A673 (cell line): ENCODE data around the gene SH2B3. TPM values are rescaled to one million over a fixed set of nuclear protein-coding genes. Genes with fewer than 3 reads are reported as not detected.

ENCODE experiments used
- BruUV-seq: library from RNA; stranded (reverse); fragments of 400-500 nt; replicated peaks from 2 replicates; lab custom pipeline; 2021; lab: Mats Ljungman, UMichigan
- CTCF ChIA-PET: fragments of 300-600 bp; sonication (Branson Sonifier 250); formaldehyde crosslinking; loops from one replicate; lab custom pipeline; 2022; ENCODE audit warnings: antibody characterized with exemption; lab: Charles Lee
- POLR2A ChIA-PET: fragments of 300-600 bp; sonication (Branson Sonifier 250); formaldehyde crosslinking; loops from one replicate; lab custom pipeline; 2022; ENCODE audit warnings: antibody characterized with exemption; ENCODE audit not compliant: low non-redundant PET; lab: Charles Lee
- DNase-seq: peaks from one replicate; pipeline ENCODE4 v3.0.0-alpha.2; 2015; ENCODE audit warnings: low spot score
- H3K27ac ChIP-seq: fragments of 200-600 bp; sonication (generic); 2 replicates; pipeline ENCODE4 v1.5.1; 2016; ENCODE audit warnings: mixed run types, low read depth, mild to moderate bottlenecking, mixed read lengths, antibody characterized with exemption, low read length; ENCODE audit not compliant: poor library complexity, severe bottlenecking
- H3K27me3 ChIP-seq: fragments of 200-600 bp; sonication (generic); replicated peaks from 2 replicates; pipeline ENCODE4 v1.6.1; 2017; ENCODE audit warnings: mixed run types, low read depth, mild to moderate bottlenecking, mixed read lengths, antibody characterized with exemption, low read length; ENCODE audit not compliant: insufficient read depth, poor library complexity
- H3K36me3 ChIP-seq: fragments of 200-600 bp; sonication (generic); 2 replicates; pipeline ENCODE4 v1.6.1; 2016; ENCODE audit warnings: mixed run types, mild to moderate bottlenecking, mixed read lengths, antibody characterized with exemption, low read length; ENCODE audit not compliant: insufficient read depth, poor library complexity, severe bottlenecking
- H3K4me1 ChIP-seq: fragments of 200-600 bp; sonication (generic); 2 replicates; pipeline ENCODE4 v1.6.1; 2017; ENCODE audit warnings: mixed run types, mild to moderate bottlenecking, mixed read lengths, antibody characterized with exemption, low read length; ENCODE audit not compliant: insufficient read depth, poor library complexity, severe bottlenecking
- H3K4me3 ChIP-seq: fragments of 200-600 bp; sonication (generic); 2 replicates; pipeline ENCODE4 v1.5.1; 2016; ENCODE audit warnings: low read depth, mixed run types, mild to moderate bottlenecking, mixed read lengths, low read length; ENCODE audit not compliant: poor library complexity, severe bottlenecking
- H3K9me3 ChIP-seq: fragments of 200-600 bp; sonication (generic); 2 replicates; pipeline ENCODE4 v1.6.1; 2016; ENCODE audit warnings: mixed run types, low read depth, mild to moderate bottlenecking, mixed read lengths, antibody characterized with exemption, low read length; ENCODE audit not compliant: poor library complexity, severe bottlenecking
- EZH2 ChIP-seq: fragments of 200-600 bp; sonication (generic); IDR thresholded peaks from 2 replicates; pipeline ENCODE4 v1.6.1; 2017; ENCODE audit warnings: borderline replicate concordance, low read depth, mild to moderate bottlenecking, mixed read lengths, antibody characterized with exemption, low read length; ENCODE audit not compliant: poor library complexity, severe bottlenecking
- intact Hi-C: fragments of 100-400 bp; cut with micrococcal nuclease; formaldehyde crosslinking; loops from one replicate; pipeline ENCODE4 v1.10.0; 2022; ENCODE audit not compliant: unreplicated experiment
- total RNA-seq: library from RNA; stranded (reverse); gene quantifications from 2 replicates; pipeline ENCODE4 v1.2.3, GENCODE V29; 2021
- TF ChIP-seq, protein P1 (sequence below): fragments of 300-800, 200-600 bp; sonication (generic); conservative IDR thresholded peaks from 2 replicates; pipeline ENCODE4 v1.5.1; 2017; ENCODE audit warnings: low read depth, mild to moderate bottlenecking, antibody characterized with exemption, low read length, moderate library complexity, mixed read lengths

SH2B3 gene
- total RNA-seq, 1 experiment from 2014 or later = 133 TPM

DNA sequence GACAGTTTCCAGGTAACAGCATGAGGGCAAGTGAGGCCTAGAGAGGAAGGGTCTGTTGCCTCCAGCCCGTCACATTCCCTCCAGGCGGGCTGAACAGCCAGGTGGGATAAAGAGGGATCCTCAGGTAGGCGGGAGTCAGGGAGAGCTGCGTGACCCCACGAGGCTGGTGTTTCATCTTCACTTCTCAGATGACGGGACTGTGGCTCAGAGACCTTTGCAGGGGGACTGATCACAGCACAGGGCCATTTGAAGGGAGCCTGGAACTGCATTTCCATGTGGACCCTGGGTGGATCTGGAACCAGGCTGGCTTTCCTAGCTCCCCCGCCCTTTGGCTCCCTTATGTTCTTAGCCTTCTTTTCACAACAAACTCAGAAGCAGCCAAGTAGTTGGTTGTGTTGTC lies 37.4 kb downstream of the SH2B3 start:
- no TSS peak for BruUV-seq
- Histone ChIP-seq H3K27ac (peak overlapping the region; percentile 87), H3K4me1 (peaks cover 53% of the 10 kb centered on the region), H3K27me3 (no peaks in the 10 kb centered on the region), H3K4me3 (no peak overlapping the region), H3K9me3 (no peaks in the 10 kb centered on the region), H3K36me3 (peaks cover 34% of the 10 kb centered on the region)
- TF ChIP-seq EZH2 = no peak
- TF ChIP-seq, protein P1, sequence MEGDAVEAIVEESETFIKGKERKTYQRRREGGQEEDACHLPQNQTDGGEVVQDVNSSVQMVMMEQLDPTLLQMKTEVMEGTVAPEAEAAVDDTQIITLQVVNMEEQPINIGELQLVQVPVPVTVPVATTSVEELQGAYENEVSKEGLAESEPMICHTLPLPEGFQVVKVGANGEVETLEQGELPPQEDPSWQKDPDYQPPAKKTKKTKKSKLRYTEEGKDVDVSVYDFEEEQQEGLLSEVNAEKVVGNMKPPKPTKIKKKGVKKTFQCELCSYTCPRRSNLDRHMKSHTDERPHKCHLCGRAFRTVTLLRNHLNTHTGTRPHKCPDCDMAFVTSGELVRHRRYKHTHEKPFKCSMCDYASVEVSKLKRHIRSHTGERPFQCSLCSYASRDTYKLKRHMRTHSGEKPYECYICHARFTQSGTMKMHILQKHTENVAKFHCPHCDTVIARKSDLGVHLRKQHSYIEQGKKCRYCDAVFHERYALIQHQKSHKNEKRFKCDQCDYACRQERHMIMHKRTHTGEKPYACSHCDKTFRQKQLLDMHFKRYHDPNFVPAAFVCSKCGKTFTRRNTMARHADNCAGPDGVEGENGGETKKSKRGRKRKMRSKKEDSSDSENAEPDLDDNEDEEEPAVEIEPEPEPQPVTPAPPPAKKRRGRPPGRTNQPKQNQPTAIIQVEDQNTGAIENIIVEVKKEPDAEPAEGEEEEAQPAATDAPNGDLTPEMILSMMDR = no peak
- DNase-seq = no peak
- CTCF ChIA-PET = no interaction called here
- intact Hi-C loops = no loop called here
- POLR2A ChIA-PET = no interaction called here

DNA sequence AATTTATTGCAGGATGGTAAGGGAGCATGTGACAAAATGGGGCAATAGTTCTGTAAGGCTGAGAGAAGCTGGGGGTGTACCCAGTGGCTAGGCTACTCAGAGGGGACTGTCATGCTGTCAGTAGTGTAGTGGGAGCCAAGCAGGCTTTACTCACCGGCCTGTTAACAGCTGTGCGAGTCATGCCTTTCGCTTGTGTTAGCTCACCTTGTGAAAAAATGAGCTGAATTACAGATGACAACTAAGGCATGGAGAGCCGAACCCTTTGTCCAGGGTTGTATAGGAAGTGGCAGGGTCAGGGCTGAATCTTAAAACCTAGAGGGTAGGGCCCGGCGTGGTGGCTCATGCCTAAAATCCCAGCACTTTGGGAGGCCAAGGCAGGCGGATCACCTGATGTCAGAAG lies 37.9 kb downstream of the SH2B3 start:
- no peaks in the 10 kb centered on the region for H3K27me3 ChIP-seq
- DNase-seq = no peak
- no TSS peak for BruUV-seq
- TF ChIP-seq, protein P1 = no peak
- TF ChIP-seq EZH2 = no peak
- H3K27ac ChIP-seq = peak overlapping the region; percentile 87
- H3K4me3 ChIP-seq = no peak overlapping the region
- intact Hi-C loops = no loop called here
- no peaks in the 10 kb centered on the region for H3K9me3 ChIP-seq
- H3K36me3 ChIP-seq = peaks cover 39% of the 10 kb centered on the region
- ChIA-PET POLR2A (no interaction called here), CTCF (interaction anchor here (1.8 kb wide), 1 partner anchor 47 kb away, joined by 6 read pairs; no protein-coding TSS in a partner anchor)
- peaks cover 53% of the 10 kb centered on the region for H3K4me1 ChIP-seq

DNA sequence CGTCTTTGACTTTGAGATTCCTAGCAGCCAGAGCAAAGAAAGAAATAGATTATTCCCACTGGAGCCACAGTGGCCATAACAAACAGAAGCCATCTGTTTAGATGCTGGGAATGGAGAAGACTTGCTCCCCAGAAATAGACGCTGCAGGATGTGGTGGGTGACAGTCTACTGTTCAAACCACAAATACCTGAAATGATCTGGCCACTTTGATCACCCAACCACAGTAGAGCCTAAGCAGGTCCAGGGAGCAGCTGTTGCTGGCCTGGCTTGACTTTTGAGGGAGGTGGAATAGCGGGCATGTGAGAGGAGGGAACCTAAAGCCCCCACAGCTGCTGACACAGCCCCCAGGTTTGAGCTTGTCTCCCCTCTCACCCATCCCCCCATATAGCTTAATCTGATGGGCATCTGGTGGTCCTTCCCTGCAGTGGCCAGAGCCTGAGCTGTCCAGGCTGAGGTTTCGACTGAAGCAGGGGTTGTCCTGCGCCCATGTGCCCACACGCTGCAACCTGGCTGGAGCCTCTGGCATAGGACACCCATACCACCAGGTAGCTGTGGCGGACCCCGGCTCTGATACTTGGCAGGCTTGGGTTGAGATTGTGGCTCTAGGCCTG lies 38.7 kb downstream of the SH2B3 start:
- no peak for DNase-seq
- Histone ChIP-seq H3K4me3 (no peak overlapping the region), H3K27me3 (no peaks in the 10 kb centered on the region), H3K4me1 (peaks cover 58% of the 10 kb centered on the region), H3K27ac (peak overlapping the region; percentile 87), H3K36me3 (peaks cover 48% of the 10 kb centered on the region), H3K9me3 (no peaks in the 10 kb centered on the region)
- intact Hi-C loops = no loop called here
- no TSS peak for BruUV-seq
- CTCF ChIA-PET = interaction anchor here (0.6 to 1.8 kb wide), 3 partner anchors 47 to 112 kb away, joined by 3 to 6 read pairs (median 4); no protein-coding TSS in a partner anchor
- no peak for TF ChIP-seq EZH2
- TF ChIP-seq, protein P1 = no peak
- POLR2A ChIA-PET = no interaction called here
